Hippocampal formation (tissue), 2 donors: ENCODE data around the gene WAPL.

Experiments used
- DNase-seq, 2 donors: peaks; one replicate each; lab custom pipeline; 2025; lab: John Stamatoyannopoulos, UW

Gene WAPL

DNA sequence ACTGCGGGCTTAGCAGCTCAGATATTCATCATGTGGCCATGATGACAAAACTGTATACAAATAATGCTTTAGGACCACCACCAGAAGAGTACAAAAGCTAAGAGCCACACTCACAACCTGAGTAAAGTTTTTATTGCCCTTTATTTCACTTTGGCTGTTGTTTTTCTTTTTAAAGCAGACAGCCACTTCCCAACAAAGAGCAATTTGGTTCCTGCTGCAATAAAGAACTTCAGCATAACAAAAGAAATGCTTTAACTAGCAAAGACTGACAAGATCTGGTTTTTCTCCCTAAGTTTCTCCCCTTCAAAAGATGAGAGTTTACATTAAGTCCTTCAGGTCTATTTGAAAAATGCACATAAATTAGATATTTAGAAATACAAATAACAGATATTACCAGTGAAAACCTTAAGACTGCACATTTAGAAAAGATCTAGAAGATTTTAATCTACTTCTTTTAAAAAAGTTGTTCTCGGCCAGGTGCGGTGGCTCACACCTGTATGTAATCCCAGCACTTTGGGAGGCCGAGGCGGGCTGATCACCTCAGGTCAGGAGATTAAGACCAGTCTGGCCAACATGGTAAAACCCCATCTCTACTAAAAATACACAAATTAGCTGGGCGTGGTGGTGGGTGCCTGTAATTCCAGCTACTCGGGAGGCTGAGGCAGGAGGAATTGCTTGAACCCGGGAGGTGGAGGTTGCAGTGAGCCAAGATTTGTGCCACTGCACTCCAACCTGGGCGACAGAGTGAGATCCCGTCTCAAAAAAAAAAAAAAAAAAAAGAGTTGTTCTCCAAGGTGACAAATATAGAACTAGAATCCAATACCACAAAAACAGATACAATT, 59.4 kb downstream of the WAPL start:
- DNase-seq: no peak

DNA sequence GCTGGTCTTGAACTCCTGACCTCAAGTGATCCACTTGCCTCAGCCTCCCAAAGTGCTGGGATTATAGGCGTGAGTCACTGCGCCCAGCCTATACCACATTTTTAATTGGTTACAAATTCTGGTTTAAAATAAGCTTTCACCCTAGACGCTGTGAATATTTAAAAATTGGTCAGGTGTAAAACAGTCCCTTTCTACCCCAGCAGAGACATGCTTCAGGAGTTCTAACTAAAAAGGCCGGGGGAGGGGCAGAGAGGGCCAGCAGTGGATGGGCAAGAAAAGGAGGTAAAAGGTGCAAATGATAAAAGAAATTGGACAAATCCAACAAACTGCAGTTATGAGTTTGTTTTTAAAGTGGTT, 70.0 kb downstream of the WAPL start:
- DNase-seq: no peak

DNA sequence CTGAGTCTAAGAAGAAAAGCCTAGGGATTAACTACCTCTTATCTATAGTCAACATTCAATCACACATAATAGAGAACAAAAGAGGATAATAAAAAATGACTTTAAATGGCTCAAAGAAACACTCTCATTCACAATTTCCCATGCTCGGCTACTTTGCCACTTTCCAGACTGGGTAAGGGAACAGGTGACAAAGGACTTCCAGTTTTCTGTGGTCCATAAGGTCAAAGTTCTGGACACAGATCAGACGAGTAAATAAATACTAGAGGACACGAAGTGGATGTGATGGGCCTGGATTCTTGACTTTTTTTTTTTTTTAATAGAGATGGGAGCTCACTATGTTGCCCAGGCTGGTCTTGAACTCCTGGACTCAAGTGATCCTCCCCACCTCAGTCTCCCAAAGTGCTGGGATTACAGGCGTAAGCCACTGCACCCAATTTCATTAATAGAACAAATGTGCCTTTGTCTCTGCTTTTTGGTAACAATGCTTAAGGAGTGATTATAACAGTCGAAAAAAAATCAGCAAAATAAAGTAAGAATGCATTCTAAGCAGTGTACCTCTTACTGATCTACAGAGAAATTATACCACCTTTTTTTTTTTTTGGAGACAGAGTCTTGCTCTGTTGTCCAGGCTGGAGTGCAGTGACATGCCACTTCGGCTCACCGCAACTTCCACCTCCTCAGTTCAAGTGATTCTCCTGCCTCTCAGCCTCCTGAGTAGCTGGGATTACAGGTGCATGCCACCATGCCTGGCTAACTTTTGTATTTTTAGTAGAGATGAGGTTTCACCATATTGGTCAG, 70.6 kb downstream of the WAPL start:
- DNase-seq: no peak

DNA sequence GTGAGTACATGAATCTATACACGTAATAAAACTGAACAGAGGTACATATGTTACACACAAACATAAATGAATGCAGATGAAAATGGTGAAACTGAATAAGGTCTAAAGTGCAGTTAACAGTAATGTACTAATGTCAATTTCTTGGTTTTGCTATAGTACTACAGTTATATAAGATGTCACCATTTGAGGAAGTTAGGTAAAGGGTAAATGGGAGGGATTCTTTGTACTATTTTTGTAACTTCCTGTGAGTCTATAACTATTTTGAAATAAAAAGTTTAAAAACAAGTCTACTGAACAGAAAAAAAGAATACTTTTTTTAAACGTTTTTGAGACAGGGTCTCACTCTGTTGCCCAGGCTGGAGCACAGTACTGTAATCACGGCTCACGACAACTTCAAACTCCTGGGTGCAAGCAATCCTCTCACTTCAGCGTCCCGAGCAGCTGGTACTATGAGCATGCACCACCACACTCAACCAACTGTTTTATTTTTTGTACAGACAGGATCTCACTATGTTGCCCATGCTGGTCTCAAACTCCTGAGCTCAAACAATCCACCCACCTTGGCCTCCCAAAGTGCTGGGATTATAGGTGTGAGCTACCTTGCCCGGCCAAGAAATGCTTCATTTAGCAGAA, 71.5 kb downstream of the WAPL start:
- DNase-seq: no peak

DNA sequence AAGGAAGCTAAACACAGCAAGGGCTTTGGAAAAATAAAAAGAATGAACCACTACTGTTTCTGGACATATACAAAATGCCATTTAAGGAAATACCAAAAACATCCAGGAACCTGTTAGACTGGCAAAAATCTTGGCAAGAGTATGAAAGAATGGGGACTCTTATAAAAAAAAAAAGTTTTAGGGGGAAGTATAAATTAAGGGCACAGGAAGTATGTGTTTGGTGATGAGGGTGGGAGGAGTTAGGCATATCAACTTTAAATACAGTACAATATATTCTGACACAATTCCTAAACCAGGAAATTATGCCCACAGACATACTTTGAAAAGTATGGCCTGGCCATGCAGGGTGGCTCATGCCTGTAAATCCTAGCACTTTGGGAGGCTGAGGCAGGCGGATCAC, 74.2 kb downstream of the WAPL start:
- DNase-seq: no peak

DNA sequence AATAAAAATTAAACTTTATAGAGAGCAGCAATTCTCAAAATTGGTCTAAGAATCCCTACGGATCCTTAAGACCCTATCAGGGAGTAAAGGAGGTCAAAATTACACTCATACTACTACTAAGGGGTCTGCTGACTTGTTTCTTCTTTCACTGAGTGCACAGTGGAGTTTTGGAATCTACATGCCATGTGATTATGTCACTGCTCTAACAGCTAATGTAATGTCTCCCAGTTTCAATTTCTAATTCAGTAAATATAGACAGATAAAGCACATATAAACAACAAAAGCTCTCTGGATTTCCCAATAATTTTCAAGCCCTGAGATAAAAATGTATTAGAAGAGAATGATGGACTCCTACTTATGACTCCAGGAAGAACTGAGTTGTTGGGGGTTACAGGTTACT, 74.6 kb downstream of the WAPL start:
- DNase-seq: no peak

DNA sequence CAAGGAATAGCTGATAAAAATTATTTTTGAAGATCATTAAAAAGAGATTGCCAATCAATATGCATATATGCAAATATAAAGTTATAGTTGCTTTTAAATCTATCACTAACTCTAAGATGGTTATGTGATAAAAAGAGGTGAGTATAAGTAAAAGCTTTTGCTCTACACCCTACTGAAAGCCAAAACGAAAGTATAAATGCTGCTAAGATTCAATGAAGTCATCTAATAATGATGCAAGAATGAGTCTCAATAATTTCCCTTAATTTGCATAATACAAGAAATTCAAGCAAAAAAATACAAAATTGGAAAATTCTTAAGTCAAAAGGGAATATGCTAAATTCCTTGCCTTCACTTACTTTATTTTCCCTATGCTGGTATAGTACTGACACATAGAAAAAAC, 75.2 kb downstream of the WAPL start:
- no peak for DNase-seq

DNA sequence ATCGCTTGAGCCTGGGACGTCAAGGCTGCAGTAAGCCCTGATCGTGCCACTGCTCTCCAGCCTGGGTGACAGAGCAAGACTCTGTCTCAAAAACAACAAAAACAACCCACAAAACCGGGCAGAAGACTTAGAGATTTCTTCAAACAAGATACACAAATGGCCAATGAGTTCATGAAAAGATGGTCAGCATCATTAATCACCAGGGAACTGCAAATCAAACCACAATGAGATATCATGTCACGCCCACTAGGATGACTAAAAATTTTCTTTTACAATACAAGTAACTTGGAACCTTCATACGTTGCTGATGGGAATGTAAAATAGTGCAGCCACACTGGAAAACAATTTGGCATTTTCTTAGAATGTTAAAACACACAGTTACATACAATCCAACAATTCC, 77.7 kb downstream of the WAPL start:
- no peak for DNase-seq

DNA sequence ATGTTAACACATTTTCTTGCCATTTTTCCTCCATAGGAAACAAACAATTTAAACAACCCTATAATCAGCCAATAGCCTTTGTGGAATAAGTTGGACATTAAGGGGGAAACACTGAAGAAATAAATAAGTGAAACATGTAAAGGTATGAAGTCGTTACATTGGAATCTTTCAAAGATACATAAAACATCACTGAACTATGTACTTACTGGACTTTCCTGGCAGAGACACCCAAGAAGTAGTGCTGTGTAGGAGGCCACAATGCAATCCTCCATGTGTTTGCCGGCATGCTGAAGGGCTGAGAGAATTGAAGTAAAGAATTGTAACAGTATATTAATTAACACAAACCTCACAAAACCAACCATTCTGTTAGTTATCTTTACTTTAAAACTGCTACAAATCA, 78.5 kb downstream of the WAPL start:
- no peak for DNase-seq

DNA sequence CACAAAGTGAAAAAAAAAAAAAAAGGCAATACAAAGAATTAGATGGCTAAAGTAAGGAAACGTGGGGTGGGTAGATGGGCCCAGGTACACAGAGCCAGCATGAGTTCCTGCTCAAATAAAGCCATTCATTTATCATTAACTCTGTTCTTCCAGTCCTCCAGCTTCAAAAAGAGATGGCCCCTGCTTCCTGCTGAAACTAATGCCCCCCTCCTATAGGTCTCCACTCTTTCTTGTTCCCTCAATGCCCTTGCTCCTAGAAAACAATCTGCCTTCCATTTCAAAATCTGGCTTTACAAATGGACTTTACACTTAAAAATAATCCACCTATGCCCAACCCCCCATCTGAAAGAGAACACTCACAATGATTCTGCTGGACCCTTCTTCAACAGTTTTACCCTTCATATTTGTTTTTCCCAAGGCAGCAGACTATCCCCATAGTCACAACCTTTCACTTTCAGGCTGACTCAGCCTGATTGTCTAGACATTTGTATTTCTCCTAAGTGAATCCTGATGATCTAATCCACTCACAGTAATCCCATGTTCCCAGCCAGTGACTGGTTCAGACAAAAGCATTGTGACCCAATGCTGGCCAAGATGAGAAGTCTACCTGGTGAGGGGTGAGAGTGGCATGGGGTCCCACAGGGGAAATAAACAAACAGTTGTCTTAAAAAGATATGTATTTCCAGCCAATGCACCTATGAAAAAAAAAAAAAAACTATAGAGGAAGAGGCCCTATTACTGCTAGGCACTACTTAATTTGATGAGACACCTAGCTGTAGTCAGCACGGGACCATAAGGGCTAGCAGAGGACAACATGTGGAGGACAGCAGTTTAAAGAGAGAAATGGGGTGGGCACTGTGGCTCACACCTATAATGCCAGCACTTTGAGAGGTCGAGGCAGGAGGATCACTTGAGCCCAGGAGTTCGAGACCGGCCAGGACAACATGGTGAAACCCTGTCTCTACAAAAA, 80.4 kb downstream of the WAPL start:
- DNase-seq: no peak

DNA sequence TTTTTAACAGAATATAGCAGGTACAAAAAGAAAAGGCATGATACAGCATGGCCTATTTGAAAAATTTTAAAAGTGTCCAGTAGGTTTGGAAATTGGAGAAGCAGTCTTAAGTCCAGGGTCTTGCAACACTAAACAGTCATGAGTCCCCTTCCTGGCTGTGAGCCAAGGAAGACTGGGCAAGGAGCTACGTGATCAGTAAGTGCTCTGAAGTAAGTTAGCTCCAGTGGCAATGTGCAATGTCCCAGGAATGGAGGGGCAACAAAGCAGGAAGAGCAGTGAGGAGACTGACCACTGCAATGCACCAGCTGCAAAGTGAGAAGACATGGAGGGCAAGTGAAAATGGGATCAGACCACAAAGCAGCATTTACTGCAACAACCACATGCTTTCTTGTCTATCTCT, 82.0 kb downstream of the WAPL start:
- DNase-seq: peak in 1 of 2 donors; percentile 6

DNA sequence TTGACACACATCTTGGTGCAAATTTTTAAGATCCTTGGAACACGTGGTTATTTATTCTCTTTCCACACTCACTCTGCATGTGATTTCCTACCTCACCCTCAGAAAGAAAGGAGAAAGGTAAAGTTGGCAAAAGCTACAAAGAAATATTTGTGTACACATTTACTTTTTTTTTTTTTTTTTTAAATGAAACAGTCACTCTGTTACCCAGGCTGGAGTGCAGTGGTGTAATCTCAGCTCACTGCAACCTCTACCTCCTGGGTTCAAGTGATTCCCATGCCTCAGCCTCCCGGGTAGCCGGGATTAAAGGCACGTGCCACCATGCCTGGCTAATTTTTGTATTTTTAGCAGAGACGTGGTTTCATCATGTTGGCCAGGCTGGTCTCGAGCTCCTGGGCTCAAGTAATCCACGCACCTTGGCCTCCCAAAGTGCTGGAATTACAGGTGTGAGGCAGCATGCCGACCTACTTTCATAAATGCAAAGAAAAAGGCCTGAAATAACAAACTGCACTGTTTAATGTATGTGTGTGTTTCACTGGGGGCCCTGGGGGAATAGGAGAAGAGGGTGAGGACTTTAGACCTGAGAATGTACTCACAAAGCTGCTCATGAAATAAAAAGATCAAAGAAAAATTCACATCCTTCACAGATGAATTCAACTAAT, 83.4 kb downstream of the WAPL start:
- DNase-seq: no peak

DNA sequence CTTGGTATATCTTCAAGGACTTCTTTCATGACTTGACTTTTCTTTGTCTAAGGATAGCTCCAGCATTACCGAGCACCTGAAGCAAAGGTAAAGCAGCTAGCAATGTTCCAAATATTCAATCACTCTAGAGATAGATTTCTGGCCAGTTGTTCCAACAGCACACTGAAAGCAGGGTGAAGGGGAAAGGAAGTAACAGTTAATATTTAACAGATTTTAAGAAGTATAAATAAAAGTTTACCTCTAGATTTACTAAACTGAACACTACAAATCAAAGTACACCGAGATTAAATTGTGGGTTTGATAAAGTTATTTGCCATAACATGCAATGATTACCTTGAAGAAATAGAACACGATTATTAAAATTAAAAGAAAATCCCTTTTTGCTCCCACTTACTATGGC, 84.1 kb downstream of the WAPL start:
- DNase-seq: no peak

DNA sequence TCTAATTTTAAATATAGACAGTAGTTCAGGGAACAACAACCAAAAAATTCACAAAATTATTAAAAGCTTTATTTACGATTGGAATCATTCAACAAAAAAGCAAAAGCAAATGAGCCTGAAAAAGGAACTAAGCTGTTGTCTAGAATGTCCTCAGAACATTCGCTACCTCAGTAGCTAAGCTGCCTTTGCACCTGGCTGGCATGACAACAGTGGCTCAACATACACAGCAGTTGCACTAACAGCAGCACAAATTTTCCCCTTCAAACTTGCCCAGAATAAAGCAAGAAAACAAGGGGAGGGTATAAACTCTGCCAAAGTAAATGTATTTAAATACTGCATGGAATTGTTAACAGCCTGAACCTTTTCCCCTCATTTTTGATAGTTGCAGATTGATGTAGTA, 84.6 kb downstream of the WAPL start:
- no peak for DNase-seq

DNA sequence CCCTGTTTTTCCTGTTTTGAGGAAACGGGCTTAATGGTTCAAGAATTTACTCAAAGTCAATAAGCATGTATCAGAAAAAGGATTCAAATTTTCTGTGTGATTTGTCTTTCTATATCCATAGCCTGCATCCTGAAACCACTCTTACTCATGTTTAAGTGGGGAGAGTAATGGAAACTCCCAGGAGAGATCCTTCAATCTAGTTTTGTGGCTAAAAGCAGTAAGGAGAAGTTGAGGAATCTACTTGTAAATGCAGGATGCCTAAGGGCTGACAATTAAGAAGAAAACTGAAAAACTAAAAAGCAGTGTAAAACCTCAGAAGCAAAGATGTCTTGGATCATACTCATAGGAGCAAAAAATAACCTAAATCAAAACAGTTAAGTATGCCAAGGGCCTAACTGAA, 86.9 kb downstream of the WAPL start:
- DNase-seq: no peak

DNA sequence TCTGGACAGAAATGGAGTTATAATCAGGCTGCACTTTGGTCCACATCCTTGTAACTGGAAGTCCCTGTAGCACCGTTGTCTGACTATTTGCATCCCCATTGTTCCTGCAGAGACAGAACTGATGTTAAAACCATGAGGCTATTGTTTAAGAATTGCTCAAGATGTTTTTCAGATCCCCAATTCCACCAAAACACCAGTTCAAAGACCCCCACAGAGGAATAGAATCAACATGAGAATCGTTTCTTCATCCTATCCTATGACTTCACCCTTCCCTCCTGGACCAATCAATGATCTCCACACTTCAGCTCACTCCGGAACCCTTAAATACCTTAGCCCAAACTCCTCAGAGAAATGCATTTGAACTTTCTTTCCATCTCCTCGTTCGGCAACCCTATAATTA, 97.9 kb downstream of the WAPL start:
- DNase-seq: no peak

DNA sequence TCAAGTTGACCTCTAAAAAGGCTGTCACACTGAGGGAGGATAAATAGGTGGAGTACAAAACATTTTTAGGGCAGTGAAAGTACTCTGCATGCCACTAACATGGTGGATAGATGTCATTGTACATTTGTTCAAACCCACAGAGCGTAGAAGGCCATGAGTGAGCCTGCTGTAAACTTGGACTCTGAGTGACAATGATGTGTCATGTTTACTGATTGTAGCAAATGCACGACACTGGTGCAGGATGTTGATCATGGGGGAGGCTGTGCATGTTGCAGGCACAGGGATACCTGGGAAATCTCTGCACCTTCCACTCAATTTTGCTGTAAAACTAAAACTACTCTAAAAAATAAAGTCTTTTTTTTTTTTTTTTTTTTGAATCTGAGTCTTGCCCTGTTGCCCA, 102.5 kb downstream of the WAPL start:
- no peak for DNase-seq

DNA sequence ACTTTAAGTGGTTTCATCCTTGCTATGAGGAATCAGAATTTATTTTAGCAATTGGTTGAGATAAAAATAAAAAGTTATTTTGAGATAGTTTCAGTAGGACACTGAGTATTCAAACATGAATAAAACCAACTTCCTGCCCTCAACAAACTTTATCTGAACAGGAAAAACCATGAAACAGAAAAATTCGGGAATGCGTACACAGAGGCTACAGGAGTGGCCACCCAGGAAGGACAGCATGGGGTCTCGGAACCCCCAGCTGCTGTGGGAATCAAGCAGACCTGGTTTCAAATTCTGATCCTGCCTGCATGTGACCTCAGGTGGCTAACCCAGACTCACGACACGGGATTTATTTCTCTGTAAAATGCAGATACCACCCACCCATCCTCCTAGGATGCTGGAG, 106.0 kb downstream of the WAPL start:
- no peak for DNase-seq

DNA sequence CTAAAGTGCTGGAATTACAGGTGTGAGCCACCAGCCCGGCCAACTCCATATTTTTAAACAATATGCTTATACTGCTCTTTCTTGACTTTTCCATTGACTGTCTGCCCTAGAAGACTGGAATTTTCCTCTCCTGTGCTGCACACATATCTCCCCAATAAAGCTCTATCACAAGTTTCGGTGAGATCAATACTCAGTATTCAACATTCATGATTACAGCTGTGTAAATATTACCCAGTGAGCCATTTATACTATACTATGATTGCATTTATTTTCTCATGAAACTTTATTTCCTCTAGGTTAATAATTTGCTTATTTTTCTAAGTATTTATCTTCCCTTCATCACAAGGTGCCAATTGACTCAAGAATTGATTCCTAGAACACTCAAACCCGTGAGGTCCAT, 106.5 kb downstream of the WAPL start:
- no peak for DNase-seq

DNA sequence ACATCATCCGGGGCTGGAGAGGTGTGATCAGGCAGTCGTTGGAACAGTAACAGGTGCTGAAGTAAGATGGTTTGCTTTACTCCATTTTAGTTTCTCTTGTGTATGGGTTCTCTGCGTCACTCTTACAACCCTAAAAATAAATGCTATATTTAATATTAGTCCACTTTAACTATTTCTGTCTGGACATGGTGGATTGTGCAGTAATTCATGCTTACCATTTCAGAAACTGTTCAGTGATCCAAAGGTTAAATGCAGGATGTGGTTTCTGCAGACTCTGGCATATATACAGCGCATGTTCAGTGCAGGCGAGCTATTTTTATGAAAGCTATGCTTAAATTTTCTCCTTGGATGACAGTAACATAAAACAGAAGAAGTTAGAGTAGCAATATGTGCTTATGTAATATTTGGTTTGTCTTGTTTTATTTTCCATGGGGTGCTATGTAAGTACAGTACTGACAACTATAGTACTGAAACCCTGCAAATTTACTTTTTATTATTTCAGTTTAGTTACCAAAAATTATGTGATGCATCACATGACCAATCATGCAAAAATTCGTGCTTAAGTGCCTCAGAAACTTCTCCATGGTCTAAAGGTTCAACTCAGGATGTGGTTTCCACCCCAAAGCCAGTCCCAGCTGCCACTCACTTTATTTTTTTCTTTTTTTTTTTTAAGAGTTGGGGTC, 108.4 kb downstream of the WAPL start:
- DNase-seq: no peak
